Inflammatory macrophage treated with lipopolysaccharide for 4 hours (primary cell): ENCODE measurements around the gene ZIC5.

Experiments used
- DNase-seq: peaks from one replicate; pipeline ENCODE4 v3.0.0-alpha.2; 2020

The ZIC5 gene

GRCh38 chr13:99929866-99930265 is 41.7 kb downstream of the ZIC5 start:
- no peak for DNase-seq

- DNase-seq = no peak
Measured at GRCh38 chr13:99926014-99926731, 45.4 kb downstream of the ZIC5 start.

- no peak for DNase-seq
Measured at GRCh38 chr13:99923877-99924582, 47.5 kb downstream of the ZIC5 start.

GRCh38 chr13:99922631-99923404 is 48.7 kb downstream of the ZIC5 start:
- no peak for DNase-seq

GRCh38 chr13:99919132-99919531 is 52.4 kb downstream of the ZIC5 start:
- DNase-seq = no peak

GRCh38 chr13:99916366-99917103 is 55.0 kb downstream of the ZIC5 start:
- DNase-seq = peak; percentile 66

- no peak for DNase-seq
Measured at GRCh38 chr13:99913167-99913566, 58.4 kb downstream of the ZIC5 start.
